ENCODE measurements around the gene KCP. TPM values are rescaled to one million over a fixed set of nuclear protein-coding genes. Genes with fewer than 3 reads are reported as not detected.

The KCP gene
- total and polyA plus RNA-seq, 2 of the 13 experiments (the other 11 are each of a cell fraction or from before 2014, with no cell fraction given) = 0.37 to 1.0 TPM

- TF ChIP-seq ZNF280D (CRISPR knock-in tag; IDR thresholded peaks at IDR 0.05) (no peak), ZNF616 (CRISPR knock-in tag; IDR thresholded peaks at IDR 0.05; ENCODE audit: low read depth) (no peak), ZNF598 (CRISPR knock-in tag; IDR thresholded peaks at IDR 0.05; ENCODE audit: borderline replicate concordance) (no peak), CHCHD3 (CRISPR knock-in tag; IDR thresholded peaks at IDR 0.05) (no peak), HNF4G (IDR thresholded peaks at IDR 0.05; ENCODE audit: borderline replicate concordance, low read depth, low read length) (no peak), HNF4G (CRISPR knock-in tag; IDR thresholded peaks at IDR 0.05; ENCODE audit: borderline replicate concordance, low read depth) (no peak), TBX3 (IDR thresholded peaks at IDR 0.05; ENCODE audit: borderline replicate concordance) (no peak), ZNF83 (CRISPR knock-in tag; IDR thresholded peaks at IDR 0.05; ENCODE audit: borderline replicate concordance) (no peak), ZNF451 (CRISPR knock-in tag; IDR thresholded peaks at IDR 0.05) (no peak), ZNF550 (CRISPR knock-in tag; IDR thresholded peaks at IDR 0.05; ENCODE audit: borderline replicate concordance) (no peak), NFE2L2 (IDR thresholded peaks at IDR 0.05; ENCODE audit: low read length) (no peak), ZNF235 (CRISPR knock-in tag; IDR thresholded peaks at IDR 0.05; ENCODE audit: borderline replicate concordance) (no peak), GMEB2 (CRISPR knock-in tag; IDR thresholded peaks at IDR 0.05; ENCODE audit: low read depth) (no peak), ZBTB25 (CRISPR knock-in tag; IDR thresholded peaks at IDR 0.05) (no peak), ZNF234 (CRISPR knock-in tag; conservative IDR thresholded peaks at IDR 0.05) (no peak), HNF1A (IDR thresholded peaks at IDR 0.05; ENCODE audit: low read depth) (no peak), HNF1A (CRISPR knock-in tag; IDR thresholded peaks at IDR 0.05; ENCODE audit: borderline replicate concordance) (no peak), AGO1 (IDR thresholded peaks at IDR 0.05; ENCODE audit: low read depth, low read length, poor library complexity, severe bottlenecking) (no peak), TCF12 (IDR thresholded peaks at IDR 0.05) (no peak), TCF12 (CRISPR knock-in tag; IDR thresholded peaks at IDR 0.05) (no peak), FLYWCH1 (CRISPR knock-in tag; IDR thresholded peaks at IDR 0.05) (no peak)
Measured at GRCh38 chr7:128827248-128827958, 83.1 kb downstream of the KCP start (continued).
